OCI-LY7 (cell line): Measurements from ENCODE around the gene NXPH1. TPM values are rescaled to one million over a fixed set of nuclear protein-coding genes. Genes with fewer than 3 reads are reported as not detected.

Experiments used
- BruUV-seq: library from RNA; stranded (reverse); fragments of 400-500 nt; replicated peaks from 2 replicates; lab custom pipeline; 2021; lab: Mats Ljungman, UMichigan
- CTCF ChIA-PET: fragments of 300-600 bp; sonication (Branson Sonifier 250); formaldehyde crosslinking; loops from one replicate; lab custom pipeline; 2022; ENCODE audit warnings: antibody characterized with exemption; ENCODE audit not compliant: unreplicated experiment; lab: Charles Lee
- POLR2A ChIA-PET: fragments of 300-600 bp; sonication (Branson Sonifier 250); formaldehyde crosslinking; loops from one replicate; lab custom pipeline; 2022; ENCODE audit warnings: antibody characterized with exemption; lab: Charles Lee
- DNase-seq: peaks from one replicate; pipeline ENCODE4 v3.0.0-alpha.2; 2015; ENCODE audit warnings: low spot score
- H2AFZ ChIP-seq: fragments of 200-600 bp; sonication (generic), shearing (Covaris generic); 2 replicates; pipeline ENCODE4 v1.6.1; 2014; ENCODE audit warnings: mild to moderate bottlenecking, antibody characterized with exemption, low read length, moderate library complexity
- H3K27ac ChIP-seq: fragments of 200-600 bp; sonication (generic); 2 replicates; pipeline ENCODE4 v1.5.1; 2014; ENCODE audit warnings: mixed run types, low read depth, mild to moderate bottlenecking, moderate library complexity, low read length, inconsistent platforms; ENCODE audit not compliant: poor library complexity, severe bottlenecking
- H3K36me3 ChIP-seq: fragments of 200-600 bp; sonication (generic); 2 replicates; pipeline ENCODE4 v1.6.1; 2014; ENCODE audit warnings: mild to moderate bottlenecking, antibody characterized with exemption, low read length, moderate library complexity, mixed read lengths; ENCODE audit not compliant: insufficient read depth
- H3K4me1 ChIP-seq: fragments of 200-600 bp; sonication (generic); 2 replicates; pipeline ENCODE4 v1.5.1; 2014; ENCODE audit warnings: mild to moderate bottlenecking, low read length; ENCODE audit not compliant: insufficient read depth, poor library complexity, severe bottlenecking
- H3K4me2 ChIP-seq: fragments of 200-600 bp; sonication (generic); 2 replicates; pipeline ENCODE4 v1.6.1; 2014; ENCODE audit warnings: mild to moderate bottlenecking, low read length
- H3K4me3 ChIP-seq: fragments of 200-600 bp; sonication (generic); 2 replicates; pipeline ENCODE4 v1.5.1; 2014; ENCODE audit warnings: mild to moderate bottlenecking, low read depth, low read length; ENCODE audit not compliant: poor library complexity, severe bottlenecking
- H3K79me2 ChIP-seq: fragments of 200-600 bp; sonication (generic); 2 replicates; pipeline ENCODE4 v1.6.1; 2016; ENCODE audit warnings: low read depth, mild to moderate bottlenecking, low read length, moderate library complexity, mixed read lengths; ENCODE audit not compliant: insufficient read depth
- H3K9me2 ChIP-seq: fragments of 200-600 bp; sonication (generic); 2 replicates; pipeline ENCODE4 v1.6.1; 2016; ENCODE audit warnings: mild to moderate bottlenecking, low read length, mixed read lengths; ENCODE audit not compliant: insufficient read depth
- H3K9me3 ChIP-seq: fragments of 200-600 bp; sonication (generic); 2 replicates; pipeline ENCODE4 v1.6.1; 2014; ENCODE audit warnings: mild to moderate bottlenecking, mixed run types, low read length, mixed read lengths
- H4K20me1 ChIP-seq: fragments of 200-600 bp; sonication (generic); 2 replicates; pipeline ENCODE4 v1.6.1; 2014; ENCODE audit warnings: mild to moderate bottlenecking, antibody characterized with exemption, low read length, moderate library complexity, mixed read lengths; ENCODE audit not compliant: insufficient read depth
- CTCF ChIP-seq: fragments of 200-600 bp; sonication (generic); conservative IDR thresholded peaks from 2 replicates; pipeline ENCODE4 v1.5.1; 2014; ENCODE audit warnings: mild to moderate bottlenecking, antibody characterized with exemption, low read length, moderate library complexity, mixed read lengths
- EZH2phosphoT487 ChIP-seq: fragments of 200-600 bp; sonication (generic); IDR thresholded peaks from 2 replicates; pipeline ENCODE4 v1.6.1; 2018; ENCODE audit warnings: low read depth, borderline replicate concordance, mild to moderate bottlenecking, mixed run types, antibody characterized with exemption, low read length, moderate library complexity, mixed read lengths
- intact Hi-C: fragments of 100-400 bp; cut with micrococcal nuclease; formaldehyde crosslinking; loops from one replicate; pipeline ENCODE4 v1.10.0; 2022; ENCODE audit not compliant: unreplicated experiment
- total RNA-seq, 2 experiments: library from RNA; depleted of rRNA in 1 of 2; stranded (reverse); fragments of >200 nt in 1 of 2; shearing (Covaris generic) in 1 of 2; gene quantifications; 2 replicates each; pipeline ENCODE4 v1.2.3, GENCODE V29; 2014 to 2022

Gene NXPH1
- total RNA-seq, 2 experiments from 2014 or later = not detected

GRCh38 chr7:8434290-8435002 is 1.0 kb downstream of the NXPH1 start:
- no peak overlapping the region for H2AFZ ChIP-seq
- BruUV-seq = no TSS peak
- POLR2A ChIA-PET = interaction anchor here (0.8 kb wide), 1 partner anchor 10 kb away, joined by 3 read pairs; no protein-coding TSS in a partner anchor
- H3K36me3 ChIP-seq = no peaks in the 10 kb centered on the region
- no peaks in the 10 kb centered on the region for H4K20me1 ChIP-seq
- H3K9me2 ChIP-seq = no peaks in the 10 kb centered on the region
- DNase-seq = no peak
- H3K79me2 ChIP-seq = no peaks in the 10 kb centered on the region
- no peak for TF ChIP-seq EZH2phosphoT487
- TF ChIP-seq CTCF = no peak
- H3K4me1 ChIP-seq = no peaks in the 10 kb centered on the region
- intact Hi-C loops = no loop called here
- H3K4me3 ChIP-seq = no peak overlapping the region
- CTCF ChIA-PET = no interaction called here
- no peak overlapping the region for H3K27ac ChIP-seq
- H3K4me2 ChIP-seq = no peak overlapping the region
- H3K9me3 ChIP-seq = no peaks in the 10 kb centered on the region

DNA sequence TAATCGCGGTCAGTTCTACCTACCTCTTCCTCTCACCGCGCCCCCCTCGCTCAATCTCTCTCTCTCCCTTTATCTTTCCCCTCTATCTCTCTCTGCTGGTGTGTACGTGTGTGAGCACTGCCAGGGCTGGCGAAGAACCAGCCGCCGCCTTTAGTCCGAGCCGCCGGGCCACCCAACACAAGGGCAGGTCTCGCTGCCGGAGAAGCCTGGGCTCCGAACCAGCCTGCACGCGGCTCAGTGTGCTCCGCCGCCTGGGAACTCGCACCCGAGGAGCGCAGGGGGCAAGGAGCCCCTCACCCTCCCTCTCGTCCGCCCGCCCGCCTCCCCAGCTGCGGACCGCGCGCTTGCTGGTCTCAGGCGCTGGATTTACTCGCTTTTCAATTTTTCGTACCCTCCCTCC is 1.7 kb downstream of the NXPH1 start:
- ChIA-PET CTCF (no interaction called here), POLR2A (no interaction called here)
- Histone ChIP-seq H3K79me2 (no peaks in the 10 kb centered on the region), H3K9me3 (no peaks in the 10 kb centered on the region), H3K4me1 (no peaks in the 10 kb centered on the region), H4K20me1 (no peaks in the 10 kb centered on the region), H2AFZ (no peak overlapping the region), H3K9me2 (no peaks in the 10 kb centered on the region), H3K4me3 (no peak overlapping the region), H3K27ac (no peak overlapping the region), H3K36me3 (no peaks in the 10 kb centered on the region), H3K4me2 (no peak overlapping the region)
- BruUV-seq = no TSS peak
- intact Hi-C loops = no loop called here
- TF ChIP-seq CTCF = no peak
- TF ChIP-seq EZH2phosphoT487 = no peak
- DNase-seq = no peak
